K562 (cell line): ENCODE measurements around the gene KCNK2. TPM values are rescaled to one million over a fixed set of nuclear protein-coding genes. Genes with fewer than 3 reads are reported as not detected.

Experiments
- ATAC-seq: fragments of 200-7000 bp; cut with Tn5 transposase; 3 replicates; pipeline ENCODE4 v1.9.1; 2020; ENCODE audit warnings: moderate library complexity
- BruUV-seq: library from RNA; stranded (reverse); fragments of 400-500 nt; replicated peaks from 2 replicates; lab custom pipeline; 2021; lab: Mats Ljungman, UMichigan
- CTCF ChIA-PET: fragments of 300-600 bp; formaldehyde crosslinking; extraction: SDS; loops from one replicate; lab custom pipeline; 2021; ENCODE audit warnings: low intra/inter-chr PET ratio; lab: Yijun Ruan, JAX
- POLR2A ChIA-PET: fragments of 300-600, 350-650 bp; sonication (Branson Sonifier 250); formaldehyde crosslinking; extraction: SDS; loops from one replicate; lab custom pipeline; 2021; ENCODE audit warnings: antibody characterized with exemption, inconsistent platforms; lab: Yijun Ruan, JAX
- DNase-seq, 4 experiments: peaks; one replicate each; pipeline versions ENCODE4 v3.0.0 to v3.0.0-alpha.2; 2011 to 2018; ENCODE audit warnings: low spot score in 3 of 4, mixed read lengths in 3 of 4; ENCODE audit errors: extremely low read depth in 1 of 4
- FAIRE-seq: peaks from 2 replicates; lab custom pipeline; 2011; peaks lifted over from hg19 to GRCh38; lab: Jason Lieb, UNC
- H2AFZ ChIP-seq: 2 replicates; pipeline ENCODE4 v1.6.0; 2011; ENCODE audit warnings: low read depth, low read length, control low read depth, inconsistent platforms
- H3K27ac ChIP-seq: fragments of 200-600 bp; 3 replicates; pipeline ENCODE4 v1.8.0; 2011; ENCODE audit warnings: low read depth, mild to moderate bottlenecking, control low read depth, inconsistent platforms, low read length, moderate library complexity, mixed read lengths; ENCODE audit errors: extremely low read depth
- H3K27me3 ChIP-seq, 2 experiments: fragments of 300-600 bp in 1 of 2; 2 replicates in 1 of 2; 3 replicates in 1 of 2; pipeline versions ENCODE4 v1.6.0 to v1.8.0; 2011; ENCODE audit warnings: inconsistent platforms in 2 of 2, low read length in 2 of 2, mild to moderate bottlenecking in 1 of 2, mixed read lengths in 1 of 2, moderate library complexity in 1 of 2; ENCODE audit not compliant: control insufficient read depth in 2 of 2, insufficient read depth in 2 of 2
- H3K36me3 ChIP-seq: fragments of 300-600 bp; 3 replicates; pipeline ENCODE4 v1.8.0; 2011; ENCODE audit warnings: mild to moderate bottlenecking, low read length, inconsistent platforms; ENCODE audit not compliant: control insufficient read depth, insufficient read depth
- H3K4me1 ChIP-seq, 2 experiments: fragments of 200-600 bp in 1 of 2; replicated peaks in 1 of 2; 2 replicates in 1 of 2; 3 replicates in 1 of 2; pipeline versions ENCODE4 v1.5.1 to v1.8.0; 2011; ENCODE audit warnings: inconsistent platforms in 2 of 2, low read length in 2 of 2, mild to moderate bottlenecking in 1 of 2, mixed read lengths in 1 of 2, moderate library complexity in 1 of 2; ENCODE audit not compliant: control insufficient read depth in 2 of 2, insufficient read depth in 2 of 2
- H3K4me2 ChIP-seq: 2 replicates; pipeline ENCODE4 v1.6.1; 2011; ENCODE audit warnings: low read length, control low read depth, inconsistent platforms, mixed read lengths; ENCODE audit not compliant: insufficient read depth
- H3K4me3 ChIP-seq: fragments of 200-600 bp; sonication (generic), shearing (Covaris generic); 2 replicates; pipeline ENCODE4 v1.5.1; 2016; ENCODE audit warnings: control low read depth, inconsistent platforms
- H3K79me2 ChIP-seq: fragments of 200-600 bp; 3 replicates; pipeline ENCODE4 v1.8.0; 2011; ENCODE audit warnings: low read length, inconsistent platforms; ENCODE audit not compliant: control insufficient read depth, insufficient read depth
- H3K9ac ChIP-seq, 2 experiments: 2 replicates each; pipeline versions ENCODE4 v1.6.0 to v1.6.1; 2011; ENCODE audit warnings: low read depth in 2 of 2, low read length in 2 of 2, control low read depth in 1 of 2, inconsistent platforms in 1 of 2, mild to moderate bottlenecking in 1 of 2, mixed read lengths in 1 of 2; ENCODE audit not compliant: insufficient read depth in 1 of 2
- H3K9me1 ChIP-seq: one replicate; pipeline ENCODE4 v1.6.0; 2011; ENCODE audit warnings: inconsistent platforms, mild to moderate bottlenecking, low read length, moderate library complexity; ENCODE audit not compliant: control insufficient read depth, insufficient read depth
- H3K9me3 ChIP-seq: replicated peaks from 2 replicates; pipeline ENCODE4 v1.5.1; 2011; ENCODE audit warnings: low read depth, low read length, inconsistent platforms; ENCODE audit not compliant: control insufficient read depth, insufficient read depth
- H4K20me1 ChIP-seq: replicated peaks from 2 replicates; pipeline ENCODE4 v1.6.1; 2011; ENCODE audit warnings: low read length, inconsistent platforms, mixed read lengths; ENCODE audit not compliant: control insufficient read depth, insufficient read depth
- CREB1 ChIP-seq, 2 experiments: sonication (generic) in 1 of 2; formaldehyde crosslinking in 1 of 2; IDR thresholded peaks; 2 replicates each; pipeline versions ENCODE4 v1.6.1 to v1.8.0; 2012 to 2022; ENCODE audit warnings: inconsistent platforms in 1 of 2, mild to moderate bottlenecking in 1 of 2, missing genetic modification reagents in 1 of 2, moderate library complexity in 1 of 2
- KAT2B ChIP-seq: IDR thresholded peaks from one replicate; pipeline ENCODE4 v1.6.1; 2012; ENCODE audit warnings: low read depth, mild to moderate bottlenecking, control low read depth, inconsistent platforms, low read length, moderate library complexity
- KAT8 ChIP-seq: fragments of 450-650 bp; IDR thresholded peaks from 2 replicates; pipeline ENCODE4 v1.6.1; 2016; ENCODE audit warnings: low read depth, mild to moderate bottlenecking
- MYBL2 ChIP-seq, 2 experiments: fragments of 450-650 bp in 1 of 2; sonication (generic) in 1 of 2; formaldehyde crosslinking in 1 of 2; IDR thresholded peaks; 2 replicates each; pipeline versions ENCODE4 v1.6.1 to v1.8.1; 2017 to 2022; ENCODE audit warnings: borderline replicate concordance in 1 of 2, inconsistent platforms in 1 of 2, low read depth in 1 of 2, mild to moderate bottlenecking in 1 of 2, missing genetic modification reagents in 1 of 2, moderate library complexity in 1 of 2
- STAT5B ChIP-seq: fragments of 250-450 bp; sonication (Bioruptor Pico); IDR thresholded peaks from 2 replicates; pipeline ENCODE4 v1.8.0; 2021; ENCODE audit warnings: mild to moderate bottlenecking, inconsistent platforms
- TCF7 ChIP-seq: sonication (generic); IDR thresholded peaks from 2 replicates; pipeline ENCODE4 v1.6.1; 2016; ENCODE audit warnings: antibody characterized with exemption, borderline replicate concordance
- WGBS: fragments of 100-300 bp; shearing (Covaris generic); methylation state at CpG from one replicate; pipeline ENCODE4 v1.1.6; 2016; ENCODE audit warnings: low coverage, mixed read lengths; ENCODE audit not compliant: insufficient coverage; ENCODE audit errors: missing lambda C conversion rate; 5-methylcytosine and 5-hydroxymethylcytosine counted together
- in situ Hi-C: fragments of 300-500 bp; cut with MboI; formaldehyde crosslinking; loops from 4 replicates; pipeline ENCODE4 v1.15.0; 2018; ENCODE audit warnings: inconsistent platforms, mixed read lengths
- intact Hi-C: fragments of 100-400 bp; cut with micrococcal nuclease; formaldehyde crosslinking; loops from 2 replicates; pipeline ENCODE4 v1.14.2; 2022
- polyA plus RNA-seq, 8 experiments: library from polyadenylated mRNA; depleted of rRNA in 4 of 8; stranded (reverse) in 5 of 8; unstranded in 3 of 8; fragments of >200 nt; fragmentation: Nextera tagmentation in 2 of 8; fragmentation: Illumina TruSeq in 1 of 8; extraction: Ambion mirVana in 2 of 8; extraction: Trizol in 1 of 8; gene quantifications; 2 replicates each; pipeline versions ENCODE4 v1.2.1 to v1.2.3, GENCODE V29; 2011 to 2014; ENCODE audit warnings: inconsistent platforms in 1 of 8, missing spikeins in 1 of 8
- total RNA-seq, 7 experiments: library from RNA; depleted of rRNA in 6 of 7; stranded (reverse); fragments of >200 nt in 6 of 7; fragmentation: Illumina TruSeq in 2 of 7; extraction: Trizol in 2 of 7; gene quantifications; 2 replicates each; pipeline versions ENCODE4 v1.2.1 to v1.2.3, GENCODE V29; 2011 to 2021; ENCODE audit warnings: low replicate concordance in 1 of 7
- TF ChIP-seq, protein P1 (sequence below): fragments of 450-650 bp; IDR thresholded peaks from one replicate; pipeline ENCODE4 v1.6.1; 2018; ENCODE audit warnings: mild to moderate bottlenecking, moderate library complexity; ENCODE audit not compliant: partially characterized antibody

The KCNK2 gene
- total and polyA plus RNA-seq, 9 of the 15 experiments (the other 6 are each of a cell fraction or from before 2014, with no cell fraction given) = 0.04 to 0.13 (median 0.05) TPM; not detected in 3

DNA sequence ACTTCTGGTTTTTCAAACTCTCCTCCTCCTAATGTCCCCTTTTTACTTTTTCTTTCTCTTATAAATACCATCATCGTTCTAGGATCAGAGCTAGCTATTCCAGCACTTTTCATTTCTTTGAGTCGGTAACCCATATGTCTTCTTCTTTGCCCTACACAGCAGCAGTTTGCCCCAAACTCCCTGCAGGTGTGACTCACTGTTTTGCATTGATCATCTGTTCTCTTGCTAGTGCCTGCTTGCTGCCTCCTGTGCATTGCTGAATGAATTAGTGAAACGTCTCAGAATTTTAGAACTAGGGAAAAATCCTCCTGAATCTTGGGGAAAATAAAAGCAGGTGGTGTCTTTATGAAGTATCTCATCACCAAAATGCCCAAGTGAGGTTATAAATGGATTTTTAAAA, 21.7 kb downstream of the KCNK2 start (continued):
- TF ChIP-seq KAT8 (no peak), TCF7 (no peak), STAT5B (CRISPR knock-in tag) (no peak), KAT2B (no peak), CREB1 (IDR thresholded peaks at IDR 0.05) (no peak), CREB1 (CRISPR knock-in tag; IDR thresholded peaks at IDR 0.05) (no peak)

DNA sequence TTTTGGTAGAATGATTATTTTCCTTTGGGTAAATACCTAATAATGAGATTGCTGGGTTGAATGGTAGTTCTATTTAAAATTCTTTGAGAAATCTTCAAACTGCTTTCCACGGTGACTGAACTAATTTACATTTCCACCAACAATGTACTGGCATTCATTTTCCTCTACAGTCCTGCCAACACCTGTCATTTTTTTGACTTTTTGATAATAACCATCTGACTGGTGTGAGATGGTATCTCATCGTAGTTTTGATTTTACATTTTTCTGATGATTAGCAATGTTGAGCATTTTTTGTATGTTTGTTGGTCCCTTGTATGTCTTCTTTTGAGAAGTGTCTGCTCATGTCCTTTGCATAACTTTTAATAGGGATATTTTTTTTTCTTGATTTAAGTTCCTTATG, 23.5 kb downstream of the KCNK2 start:
- no peak overlapping the region for H3K4me2 ChIP-seq
- intact Hi-C loops = no loop called here
- H2AFZ ChIP-seq = no peak overlapping the region
- ChIA-PET POLR2A (no interaction called here), CTCF (no interaction called here)
- 0% methylated on average over 2 of the region's 2 CpGs for WGBS
- no peak for ATAC-seq
- H4K20me1 ChIP-seq = no peaks in the 10 kb centered on the region
- no peaks in the 10 kb centered on the region for H3K36me3 ChIP-seq
- no TSS peak for BruUV-seq
- no peak overlapping the region for H3K4me3 ChIP-seq
- no peaks in the 10 kb centered on the region for H3K27me3 ChIP-seq
- no peaks in the 10 kb centered on the region for H3K9me3 ChIP-seq
- in situ Hi-C loops = no loop called here
- H3K79me2 ChIP-seq = no peaks in the 10 kb centered on the region
- no peak for FAIRE-seq
- H3K9ac ChIP-seq = no peak overlapping the region
- no peak overlapping the region for H3K27ac ChIP-seq
- no peaks in the 10 kb centered on the region for H3K9me1 ChIP-seq
- TF ChIP-seq, protein P1, sequence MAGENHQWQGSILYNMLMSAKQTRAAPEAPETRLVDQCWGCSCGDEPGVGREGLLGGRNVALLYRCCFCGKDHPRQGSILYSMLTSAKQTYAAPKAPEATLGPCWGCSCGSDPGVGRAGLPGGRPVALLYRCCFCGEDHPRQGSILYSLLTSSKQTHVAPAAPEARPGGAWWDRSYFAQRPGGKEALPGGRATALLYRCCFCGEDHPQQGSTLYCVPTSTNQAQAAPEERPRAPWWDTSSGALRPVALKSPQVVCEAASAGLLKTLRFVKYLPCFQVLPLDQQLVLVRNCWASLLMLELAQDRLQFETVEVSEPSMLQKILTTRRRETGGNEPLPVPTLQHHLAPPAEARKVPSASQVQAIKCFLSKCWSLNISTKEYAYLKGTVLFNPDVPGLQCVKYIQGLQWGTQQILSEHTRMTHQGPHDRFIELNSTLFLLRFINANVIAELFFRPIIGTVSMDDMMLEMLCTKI = no peak
- no peak for TF ChIP-seq MYBL2 (IDR thresholded peaks at IDR 0.05; ENCODE audit: low read depth)
- TF ChIP-seq MYBL2 (CRISPR knock-in tag; IDR thresholded peaks at IDR 0.05; ENCODE audit: borderline replicate concordance) = no peak
- TF ChIP-seq, all 486 proteins: peak for 0
- no peak for DNase-seq
- no peaks in the 10 kb centered on the region for H3K4me1 ChIP-seq
